NCI-H748 (cell line): ENCODE measurements around the gene OPRL1.
A peak's percentile ranks its signal among the peaks of the same experiment; 100 is the strongest.

ENCODE experiments used
- DNase-seq: peaks from one replicate; lab custom pipeline; 2025; ENCODE audit not compliant: unreplicated experiment; lab: John Stamatoyannopoulos, UW

Gene OPRL1

DNA sequence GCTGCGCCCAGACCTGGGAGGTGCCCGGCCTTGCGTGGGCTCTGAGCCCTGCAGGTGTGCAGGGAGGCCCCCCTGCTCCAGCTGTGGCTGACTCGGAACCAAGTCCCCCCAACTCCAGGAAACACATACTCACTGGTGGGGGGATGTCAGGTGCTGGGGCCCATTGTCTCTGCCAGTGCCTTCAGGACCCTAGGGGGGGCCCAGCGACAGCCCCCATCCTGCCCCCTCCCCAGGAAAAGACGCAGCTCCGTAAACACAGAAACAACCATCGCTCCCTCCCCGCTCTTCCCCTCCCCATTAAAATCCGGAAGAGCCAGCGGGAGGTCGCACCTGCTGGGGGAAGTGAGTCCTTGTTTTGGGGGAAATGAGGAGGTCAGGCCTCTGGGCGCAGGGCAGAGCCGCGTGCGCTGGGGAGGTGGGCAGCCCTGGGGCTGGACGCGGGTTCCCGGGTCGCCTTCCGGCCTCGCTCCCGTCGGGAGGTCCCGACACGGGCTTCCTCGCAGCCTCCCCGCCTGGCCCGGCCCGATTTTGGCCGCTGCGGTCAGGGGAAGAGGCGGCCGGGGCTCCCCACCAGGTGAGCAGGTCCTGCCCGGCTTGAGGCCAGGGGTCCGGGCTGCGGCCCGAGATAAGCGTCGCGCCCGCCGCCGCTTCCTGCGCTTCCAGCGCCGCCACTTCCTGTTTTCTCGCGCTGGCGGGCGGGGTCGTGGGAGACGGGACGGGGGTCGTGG is 37.7 kb upstream of the OPRL1 start:
- peak; percentile 12 for DNase-seq

DNA sequence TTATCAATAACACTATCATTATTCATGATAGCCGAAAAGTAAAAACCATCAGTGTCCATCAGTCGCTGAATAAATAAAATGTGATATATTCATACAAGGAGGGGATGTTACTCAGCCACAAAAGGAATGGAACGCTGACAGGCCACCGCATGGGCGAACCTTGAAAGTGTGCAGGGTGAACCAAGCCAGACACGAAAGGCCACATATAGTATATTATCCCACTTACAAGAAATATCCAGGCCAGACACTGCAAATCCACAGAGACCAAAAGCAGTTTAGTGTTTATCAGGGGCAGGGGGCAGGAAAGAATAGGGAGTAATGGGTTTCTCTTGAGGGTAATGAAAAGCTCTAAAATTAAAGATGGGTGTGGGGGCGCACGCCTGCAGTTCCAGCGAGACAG is 36.1 kb upstream of the OPRL1 start:
- no peak for DNase-seq

DNA sequence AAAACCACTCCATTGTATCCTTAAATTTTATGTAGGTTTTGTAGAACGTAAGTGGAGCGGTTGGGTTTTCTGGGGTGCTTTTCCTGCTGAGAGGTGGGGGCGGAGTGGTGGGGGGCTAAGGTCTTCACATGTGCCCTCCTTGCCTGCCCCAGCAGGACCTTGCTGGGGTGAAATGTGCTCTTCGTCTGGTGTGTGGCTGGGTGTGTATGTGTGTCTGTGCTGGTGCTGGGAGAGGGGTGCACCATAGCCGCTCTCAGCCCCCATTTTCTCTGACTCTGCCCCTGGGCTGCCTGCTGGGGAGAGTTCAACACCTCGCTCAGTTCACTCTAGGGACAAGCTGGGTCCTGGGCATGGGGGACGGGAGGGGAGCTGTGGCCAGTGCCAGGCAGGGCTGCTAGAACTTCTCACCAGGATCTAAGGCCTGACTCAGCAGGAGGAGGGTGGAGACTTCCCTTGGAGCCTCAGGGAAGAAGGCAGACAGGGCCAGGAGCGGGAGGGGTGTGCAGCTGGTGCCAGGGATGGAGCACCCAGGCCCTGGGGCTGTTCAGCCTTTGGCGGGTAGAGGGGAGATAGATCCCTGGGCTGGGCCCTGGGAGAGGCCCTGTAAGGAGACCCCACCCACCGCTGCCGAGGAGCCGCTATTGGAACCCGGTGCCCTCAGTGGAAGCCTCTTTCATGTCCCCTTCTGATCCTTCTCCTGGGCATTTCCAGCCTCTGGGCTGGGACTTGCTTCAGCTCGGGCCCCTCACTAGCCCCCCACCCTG is 35.2 kb upstream of the OPRL1 start:
- no peak for DNase-seq

DNA sequence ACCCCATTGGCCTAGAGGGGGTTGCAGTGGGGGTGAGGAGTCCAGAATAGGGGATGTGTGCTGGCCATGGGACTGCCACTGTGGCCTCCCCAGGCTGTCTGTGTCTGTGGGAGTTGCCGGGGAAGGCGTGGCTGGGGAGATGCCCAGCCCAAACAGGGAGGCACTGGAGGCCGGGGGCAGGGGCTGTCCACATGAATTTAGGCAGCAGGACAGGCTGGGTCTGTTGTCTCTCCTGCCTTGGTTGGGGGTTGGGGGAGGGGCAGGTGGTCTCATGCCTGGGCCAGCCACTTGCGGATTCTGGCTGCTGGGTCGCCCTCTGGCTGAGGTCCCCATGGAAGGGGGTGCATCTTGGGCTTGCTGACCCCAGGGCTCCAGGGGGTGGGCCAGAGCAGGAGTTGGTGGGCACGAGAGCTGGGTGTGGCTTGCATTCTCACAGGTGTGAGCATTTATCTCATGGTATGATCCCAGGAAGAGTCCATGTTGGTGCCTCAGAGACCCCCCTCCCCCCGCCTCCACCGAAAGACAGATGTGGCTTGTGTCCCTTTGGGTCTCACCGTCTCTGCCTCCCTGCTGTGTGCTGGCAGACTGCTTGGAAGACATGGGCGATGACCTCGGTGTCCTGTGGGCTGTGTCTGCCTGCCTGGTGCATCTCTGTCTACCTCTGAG is 34.4 kb upstream of the OPRL1 start:
- DNase-seq: no peak

DNA sequence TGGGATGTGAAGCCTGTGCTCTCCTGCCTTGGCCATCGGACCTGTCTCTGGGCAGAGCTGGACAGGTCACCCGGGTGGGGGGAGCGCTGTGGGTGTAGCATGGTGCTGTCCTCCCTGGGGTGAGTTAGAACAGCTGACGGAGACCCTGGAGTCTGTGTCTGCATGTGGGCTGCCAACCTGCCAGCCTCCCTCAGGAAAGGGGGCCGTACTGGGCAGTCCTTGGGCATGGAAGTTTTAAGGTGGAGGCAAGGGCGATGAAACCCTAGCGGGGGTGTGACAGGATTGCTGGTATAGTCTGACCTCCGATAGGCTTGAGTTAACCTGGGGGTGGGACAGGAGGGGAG is 32.9 kb upstream of the OPRL1 start:
- DNase-seq: no peak

DNA sequence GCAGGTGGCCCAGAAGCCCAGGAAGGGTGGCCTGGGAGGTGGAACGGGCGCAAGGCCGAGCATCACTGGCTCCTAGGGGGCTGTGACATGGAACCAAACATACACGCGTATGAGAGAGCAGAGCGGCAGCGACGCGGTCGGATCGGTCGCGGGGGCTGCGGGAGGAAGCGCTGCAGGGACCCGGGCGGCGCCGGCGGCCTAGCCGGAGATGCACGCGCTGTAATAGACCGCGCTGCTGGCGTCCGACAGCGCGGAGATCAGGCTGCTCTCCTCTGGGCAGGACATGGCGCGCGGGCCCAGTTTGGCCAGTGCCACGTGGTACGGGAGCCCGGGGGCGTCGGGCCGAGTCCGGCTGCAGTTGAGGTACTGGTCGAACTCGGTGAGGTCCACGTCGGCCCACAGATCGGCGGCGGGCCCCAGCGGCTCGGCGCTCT is 31.9 kb upstream of the OPRL1 start:
- peak; percentile 37 for DNase-seq

DNA sequence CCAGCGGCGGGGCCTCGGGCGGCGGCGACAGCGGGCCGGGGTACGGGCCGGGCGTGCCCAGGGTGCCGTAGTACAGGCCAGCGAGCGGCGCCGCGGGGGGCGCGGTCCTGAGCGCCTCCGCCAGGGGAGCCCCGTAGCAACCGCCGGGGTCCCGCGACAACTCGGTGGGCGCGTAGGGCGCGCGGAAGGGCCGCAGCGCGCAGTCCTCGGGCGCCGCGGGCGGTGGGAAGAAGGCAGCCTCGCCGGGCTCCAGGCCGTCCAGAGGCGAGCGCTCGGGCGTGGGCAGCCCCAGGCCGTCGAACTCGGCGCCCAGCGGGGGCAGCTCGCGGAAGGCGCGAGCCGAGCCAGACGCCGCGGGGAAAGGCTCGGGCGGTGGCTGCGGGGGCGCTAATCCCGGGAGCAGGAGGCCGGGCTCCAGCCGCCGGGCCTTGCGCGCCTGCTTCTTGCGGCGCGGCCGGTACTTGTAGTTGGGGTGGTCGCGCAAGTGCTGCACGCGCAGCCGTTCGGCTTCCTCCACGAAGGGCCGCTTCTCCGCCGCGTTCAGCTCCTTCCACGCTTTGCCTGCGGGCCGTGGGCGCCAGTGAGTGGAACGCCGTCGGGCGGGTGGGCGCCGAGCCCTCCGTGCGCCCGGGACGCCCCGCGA is 31.4 kb upstream of the OPRL1 start:
- DNase-seq: peak; percentile 24

DNA sequence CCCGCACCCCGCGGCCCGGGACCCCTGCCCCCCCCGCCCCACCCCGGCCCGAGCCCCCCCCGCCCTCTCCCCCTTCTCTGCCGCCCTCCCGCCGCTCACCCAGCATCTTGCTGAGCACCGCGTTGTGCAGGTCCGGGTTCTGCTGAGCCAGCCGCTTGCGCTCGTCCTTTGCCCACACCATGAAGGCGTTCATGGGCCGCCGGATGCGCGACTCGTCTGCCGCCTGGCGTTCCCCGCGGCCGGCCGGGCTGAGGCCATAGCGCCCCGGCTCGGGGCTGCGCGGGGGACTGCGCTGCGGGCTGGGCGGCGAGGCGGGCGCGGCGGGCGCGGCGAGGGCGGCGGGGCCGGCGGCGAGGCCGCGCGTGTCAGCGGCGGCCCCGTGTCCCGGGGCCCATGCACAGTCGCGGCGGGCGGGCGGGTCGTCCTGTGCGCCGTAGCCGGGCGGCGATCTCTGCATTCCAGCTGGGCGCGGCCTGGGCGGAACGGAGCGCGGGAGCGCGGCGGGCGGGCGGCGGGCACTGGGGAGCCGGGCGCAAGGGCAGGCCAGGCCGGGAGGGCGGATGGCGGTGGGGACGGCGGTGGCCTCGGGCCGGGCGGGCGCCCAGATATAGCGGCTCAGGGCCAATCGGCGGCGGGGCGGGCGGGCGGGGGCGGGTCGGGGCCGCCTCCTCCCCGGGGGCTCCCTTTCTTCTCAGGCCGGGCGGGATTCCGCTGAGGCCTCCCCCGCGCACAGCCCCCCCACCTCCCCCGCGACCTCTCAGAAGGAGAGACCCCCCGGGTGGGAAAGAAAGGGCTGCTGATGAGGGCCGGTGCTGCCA is 30.6 kb upstream of the OPRL1 start, which contains the start of gene SOX18:
Gene SOX18, minus strand, starts transcription at position 580 of the 818 bp plus-strand sequence. Its CDS starts 123 bp downstream, at position 457.
- peak; percentile 55 for DNase-seq

DNA sequence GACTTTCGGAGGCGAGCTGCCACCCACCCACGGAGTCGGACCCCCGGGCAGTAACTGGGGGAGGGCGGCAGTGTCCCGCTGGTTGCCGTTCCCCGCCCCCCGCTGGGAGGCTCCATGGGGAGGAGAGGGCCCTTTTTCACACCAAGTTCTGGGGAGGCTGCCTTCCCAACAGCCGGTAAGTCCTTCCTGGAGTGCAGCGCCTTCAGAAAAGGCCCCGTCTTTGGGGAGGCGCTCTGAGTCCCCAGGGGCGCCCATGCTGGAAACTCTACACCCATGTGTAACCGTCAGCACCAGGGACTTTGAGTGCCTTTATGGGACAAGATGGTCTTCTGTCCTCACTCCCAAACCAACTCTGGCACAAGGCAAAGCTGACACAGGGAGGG is 30.0 kb upstream of the OPRL1 start:
- DNase-seq: no peak

DNA sequence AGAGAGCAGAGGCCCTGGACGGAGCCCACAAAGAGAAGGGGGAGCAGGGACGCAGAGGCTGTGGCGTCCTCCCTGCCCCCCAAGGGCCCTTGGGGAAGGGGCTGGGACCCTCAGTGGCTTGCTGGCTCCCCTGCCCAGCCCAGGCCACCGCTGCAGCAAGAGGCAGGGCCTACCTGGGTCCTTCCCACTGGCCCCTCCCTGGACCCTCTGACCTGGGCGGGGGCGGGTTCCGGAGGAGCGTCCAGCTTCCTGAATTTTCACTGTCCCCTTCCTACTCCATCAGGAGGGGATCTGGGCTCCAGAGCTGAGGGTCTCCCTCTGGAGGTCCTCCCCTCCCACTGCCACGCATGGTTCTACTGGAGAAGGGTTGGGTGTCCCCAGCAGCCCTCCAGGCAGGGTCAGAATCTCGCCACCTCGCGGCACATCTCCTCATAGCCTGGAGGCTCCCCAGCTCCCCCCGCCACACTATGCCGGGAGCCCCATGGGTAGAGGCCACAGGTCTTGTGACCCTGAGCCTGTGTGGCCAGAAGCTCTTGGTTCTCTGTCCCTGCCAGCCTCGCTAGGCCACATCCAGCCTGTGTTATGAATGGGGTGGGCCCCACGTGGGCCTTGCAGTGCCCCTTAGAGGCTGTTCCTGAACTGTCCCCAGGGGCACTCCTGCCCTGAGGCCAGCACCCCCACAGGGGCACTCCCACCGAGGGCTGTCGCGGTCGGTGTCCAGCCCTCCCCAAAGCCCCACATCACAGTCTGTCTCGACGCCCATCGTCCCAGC is 29.4 kb upstream of the OPRL1 start:
- no peak for DNase-seq

DNA sequence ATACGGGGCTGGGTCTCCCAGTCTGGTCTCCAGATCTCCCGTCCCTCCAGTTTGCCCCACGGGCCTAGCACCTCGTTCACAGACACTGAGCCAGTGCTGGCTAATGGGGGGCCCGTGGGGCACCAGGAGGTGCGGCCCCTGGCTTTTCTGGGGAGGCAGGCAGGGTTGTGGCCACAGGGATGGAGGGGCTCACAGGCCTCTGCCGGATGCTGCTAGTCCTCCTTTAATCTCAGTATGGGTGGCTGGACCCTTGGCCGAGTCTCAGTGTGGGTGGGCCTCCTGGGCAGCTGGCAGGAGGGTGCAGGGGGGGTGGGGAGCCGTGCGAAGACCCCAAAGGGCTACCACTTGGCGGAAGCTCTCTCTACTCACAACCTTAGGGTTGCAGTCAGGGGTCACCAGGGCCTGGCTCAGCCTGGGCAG is 28.8 kb upstream of the OPRL1 start:
- DNase-seq: no peak

DNA sequence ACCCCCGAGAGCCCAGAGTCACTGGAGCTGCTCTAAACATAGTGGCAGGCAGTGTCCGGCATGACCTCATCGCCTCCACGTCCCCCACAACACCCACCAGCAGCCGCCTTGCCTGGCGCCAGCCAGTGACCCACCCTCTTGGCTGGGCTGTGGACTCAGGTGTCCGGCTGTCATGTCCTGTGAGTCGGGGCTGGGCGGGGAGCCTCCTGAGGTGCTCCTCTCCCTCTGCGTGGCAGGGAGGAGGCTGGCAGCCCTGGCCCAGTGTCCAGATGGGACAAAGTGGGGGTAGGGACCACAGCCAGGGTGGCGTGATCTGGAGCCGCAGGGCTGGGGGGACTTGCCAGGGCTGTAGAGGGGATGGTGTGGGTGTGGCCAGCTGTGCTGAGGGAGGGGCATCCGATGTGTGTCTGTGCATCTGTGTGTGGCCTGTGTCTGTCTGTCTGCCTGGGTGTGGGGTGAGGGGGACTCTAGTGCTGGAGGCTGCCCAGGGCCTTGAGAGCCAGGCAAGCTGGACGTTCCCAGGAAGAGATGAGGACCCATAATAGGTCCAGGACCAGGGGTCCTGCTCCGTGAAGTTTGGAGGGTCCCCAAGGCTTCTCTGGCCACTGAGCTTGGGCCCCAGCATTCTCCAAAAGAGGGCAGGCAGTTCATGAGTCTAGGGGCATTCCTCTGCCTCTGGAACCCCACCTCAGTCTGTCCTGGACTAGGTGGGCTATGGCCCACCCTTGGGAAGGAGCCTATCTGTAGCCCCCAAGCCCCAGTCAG is 28.1 kb upstream of the OPRL1 start:
- no peak for DNase-seq

DNA sequence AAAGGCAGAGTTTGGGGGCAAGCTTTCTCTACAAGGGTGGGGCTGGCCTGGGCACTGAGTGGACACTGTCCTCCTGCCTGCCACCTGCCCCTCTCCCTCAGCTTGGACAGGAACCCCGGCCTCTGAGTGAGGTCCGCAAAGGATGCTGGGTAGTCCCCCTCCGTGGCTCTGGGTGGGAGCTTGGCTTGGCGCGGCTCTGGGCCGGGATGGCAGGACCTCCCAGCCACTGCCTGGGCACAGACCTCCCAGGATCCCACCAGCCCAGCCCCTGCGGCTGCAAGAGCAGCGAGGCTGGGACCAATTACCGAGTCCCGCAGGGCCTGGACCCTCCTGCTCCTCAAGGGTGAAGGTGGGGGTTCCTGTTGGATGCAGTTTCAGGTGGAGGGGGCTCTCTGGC is 27.6 kb upstream of the OPRL1 start:
- DNase-seq: no peak

DNA sequence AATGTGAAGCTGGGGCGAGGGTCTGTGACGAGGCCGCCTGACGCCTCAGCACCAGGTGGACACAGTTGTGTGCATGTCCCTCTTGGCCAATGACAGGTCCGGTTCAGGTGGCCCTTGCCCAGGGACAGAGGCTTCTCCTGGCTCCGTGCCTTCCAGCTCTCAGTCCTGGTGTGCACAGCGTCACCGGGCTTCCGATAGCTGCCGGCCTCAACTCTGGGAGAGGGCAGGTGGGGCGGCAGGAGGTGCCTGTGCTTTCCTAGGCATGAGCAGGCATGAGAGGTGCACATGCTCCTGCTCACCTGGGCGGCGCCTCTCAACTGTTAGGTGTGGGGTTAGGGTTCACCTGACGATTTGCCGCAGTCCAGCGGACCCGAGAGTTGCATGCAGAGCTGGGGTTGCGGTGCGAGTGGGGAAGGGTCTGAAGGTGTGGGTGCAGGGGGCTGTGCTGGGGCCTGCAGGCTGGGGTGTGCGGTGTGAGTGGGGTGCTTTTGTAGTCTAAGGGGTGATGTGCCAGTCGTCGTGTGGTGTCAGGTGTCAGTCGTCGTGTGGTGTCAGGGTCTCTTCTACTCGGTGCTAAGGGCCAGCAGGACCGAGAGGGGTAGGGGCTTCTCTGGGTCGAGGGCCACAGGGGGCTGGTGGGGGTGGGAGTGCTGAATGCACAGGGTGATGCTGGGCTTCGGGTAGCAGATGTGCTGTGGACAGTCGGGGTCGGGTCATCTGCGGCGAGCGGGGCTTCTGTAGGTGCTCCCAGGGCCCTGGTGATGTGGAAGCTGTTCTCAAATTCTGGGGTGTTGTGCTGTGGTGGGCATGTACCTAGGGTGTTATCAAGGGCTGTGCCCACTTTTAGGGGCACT is 26.7 kb upstream of the OPRL1 start:
- no peak for DNase-seq

DNA sequence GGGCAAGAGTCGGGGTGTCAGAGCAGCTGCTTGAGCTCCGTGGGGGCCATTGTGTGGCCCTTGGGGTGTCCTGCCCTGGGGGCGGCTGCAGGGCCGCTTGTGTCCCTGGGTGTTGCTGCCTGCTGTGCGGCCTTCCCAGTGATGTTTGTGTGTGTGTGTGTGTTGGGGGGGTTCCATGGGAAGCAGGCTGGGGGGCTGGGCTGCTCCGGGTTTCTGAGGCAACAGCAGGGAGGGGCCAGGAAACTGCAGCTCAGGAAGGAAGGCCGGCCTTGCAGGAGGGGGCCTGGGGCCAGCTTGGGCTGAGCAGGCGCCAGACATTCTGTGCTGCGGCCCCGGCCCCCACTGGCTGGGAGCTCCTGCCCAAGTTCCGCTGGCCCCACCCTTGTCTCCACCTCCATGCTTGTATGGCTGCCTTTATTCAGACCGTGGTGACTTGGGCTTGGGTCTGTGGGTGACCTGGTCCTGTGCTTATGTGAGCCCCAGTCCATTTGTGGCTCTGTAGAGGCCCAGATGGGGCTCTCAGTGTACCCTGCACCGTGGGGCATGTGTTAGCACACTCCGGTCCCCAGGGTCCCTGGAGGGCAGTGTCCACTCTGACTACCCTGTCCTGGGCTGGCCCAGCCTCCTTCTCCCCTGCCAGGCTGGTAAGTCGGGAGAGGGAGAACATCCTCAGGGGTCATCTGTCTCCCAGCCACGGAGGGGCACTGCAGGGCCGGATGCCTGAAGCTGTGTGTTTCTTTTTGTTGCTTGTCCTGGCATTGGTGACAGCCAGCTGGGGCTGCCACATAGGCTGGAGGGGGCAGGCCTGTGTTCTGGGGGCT is 25.8 kb upstream of the OPRL1 start:
- DNase-seq: no peak

DNA sequence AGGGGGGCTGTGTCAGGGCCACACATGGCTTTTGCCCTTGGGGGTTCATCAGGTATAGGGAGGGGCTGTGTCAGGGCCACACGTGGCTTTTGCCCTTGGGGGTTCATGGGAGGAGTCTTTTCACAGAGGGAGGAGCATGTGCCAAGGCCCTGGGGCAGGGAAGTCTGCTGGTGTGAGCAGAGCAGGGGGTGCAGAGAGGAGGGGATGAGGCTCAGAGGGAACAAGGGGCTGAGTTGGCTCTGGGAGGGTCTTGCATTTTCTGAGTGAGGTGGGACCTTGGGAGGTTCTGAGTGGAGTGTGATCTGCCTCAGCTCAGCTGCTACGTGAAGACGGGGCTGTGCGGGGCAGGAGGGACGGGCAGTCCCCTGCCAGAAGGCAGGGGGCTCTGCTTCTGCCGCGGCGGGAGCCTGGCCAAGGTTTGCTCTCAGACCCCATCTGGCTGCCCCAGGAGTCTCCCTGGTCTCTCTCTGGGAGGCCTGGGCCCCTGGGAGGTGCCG is 24.4 kb upstream of the OPRL1 start:
- no peak for DNase-seq

DNA sequence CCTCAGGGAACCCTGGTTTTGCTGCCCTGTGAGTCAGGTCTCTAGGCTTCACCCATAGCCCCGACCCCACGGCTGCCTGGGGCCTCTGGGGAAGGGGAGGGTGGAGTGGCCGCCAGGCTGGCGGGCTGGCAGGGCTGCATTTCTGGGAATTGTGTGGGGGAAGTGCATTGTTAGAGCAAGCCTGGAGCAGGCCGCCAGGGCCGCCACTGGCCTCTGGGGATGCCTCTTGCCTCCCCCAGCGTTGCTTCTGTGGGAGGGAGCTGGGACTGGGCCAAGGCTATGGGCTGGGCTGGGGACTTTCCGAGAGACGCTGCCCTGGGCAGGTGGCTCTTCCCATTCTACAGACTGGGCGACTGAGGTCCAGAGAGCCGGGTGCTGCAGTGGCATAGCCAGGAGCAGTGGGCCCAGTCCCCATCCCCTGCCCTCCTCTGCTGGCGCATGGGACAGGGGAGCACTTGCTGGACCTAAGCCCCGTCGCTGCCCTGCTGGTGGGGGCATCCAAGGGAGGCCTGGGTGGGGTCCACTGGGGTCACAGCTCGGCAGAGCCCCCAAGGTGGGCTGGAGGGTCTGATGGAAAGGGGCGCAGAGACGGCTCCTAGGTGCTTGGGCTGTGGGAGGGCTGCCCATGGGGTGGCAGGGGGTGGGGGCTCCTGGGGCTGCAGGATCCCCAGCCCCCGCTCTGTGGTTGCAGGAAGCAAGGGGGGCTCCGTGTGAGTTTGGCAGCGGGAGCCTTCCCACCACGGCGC is 23.8 kb upstream of the OPRL1 start:
- no peak for DNase-seq
